Testis (tissue), 5 donors: ENCODE measurements around the gene MATN1. TPM values are rescaled to one million over a fixed set of nuclear protein-coding genes. Genes with fewer than 3 reads are reported as not detected.

Experiments
- DNase-seq: peaks from one replicate; pipeline ENCODE4 v3.0.0-alpha.2; 2019
- H3K27ac ChIP-seq, 2 donors: fragments of 200-600 bp; sonication (generic); one replicate each; pipeline ENCODE4 v1.5.1; 2019
- H3K27me3 ChIP-seq: fragments of 200-600 bp; sonication (generic); one replicate; pipeline ENCODE4 v1.5.1; 2019
- H3K36me3 ChIP-seq: fragments of 200-600 bp; sonication (generic); one replicate; pipeline ENCODE4 v1.5.1; 2017; ENCODE audit warnings: low read depth; ENCODE audit errors: missing control alignments
- H3K4me1 ChIP-seq: fragments of 200-600 bp; sonication (generic); one replicate; pipeline ENCODE4 v1.5.1; 2019
- H3K4me3 ChIP-seq, 2 donors: fragments of 200-600 bp; sonication (generic); one replicate each; pipeline ENCODE4 v1.5.1; 2017 to 2019
- H3K9me3 ChIP-seq: fragments of 200-600 bp; sonication (generic); one replicate; pipeline ENCODE4 v1.5.1; 2017
- POLR2A ChIP-seq: fragments of 450-650 bp; IDR thresholded peaks from one replicate; pipeline ENCODE4 v1.6.1; 2017; ENCODE audit warnings: antibody characterized with exemption, mild to moderate bottlenecking, moderate library complexity
- WGBS, 2 donors: methylation state at CpG; one replicate each; pipeline ENCODE4 v1.1.5; 2018; 5-methylcytosine and 5-hydroxymethylcytosine counted together
- intact Hi-C: fragments of 100-400 bp; cut with DNase I; formaldehyde crosslinking; loops from one replicate; pipeline ENCODE4 v1.15.1; 2023; ENCODE audit warnings: low total_unique reads
- long read RNA-seq, 2 donors: transcript quantifications; one replicate each; lab custom pipeline, GENCODE V29; 2026
- polyA plus RNA-seq: library from polyadenylated mRNA; stranded (reverse); fragments of 350-450 nt; fragmentation: Illumina TruSeq; extraction: RNeasy Lipid Tissue Mini Kit (QIAGEN cat#74804); gene quantifications from one replicate; pipeline ENCODE4 v1.2.3, GENCODE V29; 2014; ENCODE audit warnings: low read depth, low replicate concordance; ENCODE audit not compliant: insufficient read depth
- total RNA-seq, 2 donors: library from RNA; depleted of rRNA; stranded (reverse); fragments of >200 nt; gene quantifications; one replicate each; pipeline ENCODE4 v1.2.3, GENCODE V29; 2016
- TF ChIP-seq, protein P1 (sequence below), 3 experiments: fragments of 450-650 bp in 2 of 3; fragments of 200-600 bp in 1 of 3; sonication (generic) in 1 of 3; IDR thresholded peaks; one replicate each; pipeline ENCODE4 v1.5.1; 2016 to 2019; ENCODE audit warnings: antibody characterized with exemption in 3 of 3, mild to moderate bottlenecking in 2 of 3, moderate library complexity in 1 of 3

The MATN1 gene, protein sequence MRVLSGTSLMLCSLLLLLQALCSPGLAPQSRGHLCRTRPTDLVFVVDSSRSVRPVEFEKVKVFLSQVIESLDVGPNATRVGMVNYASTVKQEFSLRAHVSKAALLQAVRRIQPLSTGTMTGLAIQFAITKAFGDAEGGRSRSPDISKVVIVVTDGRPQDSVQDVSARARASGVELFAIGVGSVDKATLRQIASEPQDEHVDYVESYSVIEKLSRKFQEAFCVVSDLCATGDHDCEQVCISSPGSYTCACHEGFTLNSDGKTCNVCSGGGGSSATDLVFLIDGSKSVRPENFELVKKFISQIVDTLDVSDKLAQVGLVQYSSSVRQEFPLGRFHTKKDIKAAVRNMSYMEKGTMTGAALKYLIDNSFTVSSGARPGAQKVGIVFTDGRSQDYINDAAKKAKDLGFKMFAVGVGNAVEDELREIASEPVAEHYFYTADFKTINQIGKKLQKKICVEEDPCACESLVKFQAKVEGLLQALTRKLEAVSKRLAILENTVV
- under 1 TPM; 0.55 to 0.62 TPM for total RNA-seq
- 0.32 TPM for polyA plus RNA-seq
- long read RNA-seq, donor 1 = 0 reads
- long read RNA-seq, donor 2 = 0 reads

DNA sequence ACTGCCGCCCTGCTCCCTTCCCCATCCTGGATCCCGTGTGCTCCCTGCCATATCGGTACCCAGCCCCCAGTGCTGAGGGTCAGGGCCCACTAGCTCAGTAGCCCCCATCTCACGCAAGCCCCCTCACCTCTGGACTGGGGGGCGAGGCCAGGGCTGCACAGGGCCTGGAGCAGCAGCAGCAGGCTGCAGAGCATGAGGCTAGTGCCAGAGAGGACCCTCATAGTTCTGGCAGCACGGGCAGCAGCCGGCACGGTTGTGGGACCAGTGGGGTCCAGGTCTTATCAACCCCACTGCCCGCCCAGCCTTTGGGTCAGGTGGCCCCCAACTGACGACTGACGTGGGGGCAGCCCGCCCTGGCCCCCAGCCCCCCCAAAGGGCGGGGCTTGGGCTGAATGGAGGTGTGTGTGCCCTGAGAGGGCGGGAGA is at the start of gene MATN1:
TSS of gene MATN1 (minus strand) at position 255 of the 425 bp plus-strand sequence. CDS start at position 221, 34 bp downstream.
- Histone ChIP-seq H3K9me3 (no peaks in the 10 kb centered on the region), H3K4me3 (no peak within 1 kb of the TSS), H3K4me1 (peaks cover 9% of the 10 kb centered on the region), H3K36me3 (no peaks in the 10 kb centered on the region), H3K27me3 (no peaks in the 10 kb centered on the region), H3K27ac (no peak within 1 kb of the TSS)
- TF ChIP-seq POLR2A = no peak
- TF ChIP-seq, protein P1, sequence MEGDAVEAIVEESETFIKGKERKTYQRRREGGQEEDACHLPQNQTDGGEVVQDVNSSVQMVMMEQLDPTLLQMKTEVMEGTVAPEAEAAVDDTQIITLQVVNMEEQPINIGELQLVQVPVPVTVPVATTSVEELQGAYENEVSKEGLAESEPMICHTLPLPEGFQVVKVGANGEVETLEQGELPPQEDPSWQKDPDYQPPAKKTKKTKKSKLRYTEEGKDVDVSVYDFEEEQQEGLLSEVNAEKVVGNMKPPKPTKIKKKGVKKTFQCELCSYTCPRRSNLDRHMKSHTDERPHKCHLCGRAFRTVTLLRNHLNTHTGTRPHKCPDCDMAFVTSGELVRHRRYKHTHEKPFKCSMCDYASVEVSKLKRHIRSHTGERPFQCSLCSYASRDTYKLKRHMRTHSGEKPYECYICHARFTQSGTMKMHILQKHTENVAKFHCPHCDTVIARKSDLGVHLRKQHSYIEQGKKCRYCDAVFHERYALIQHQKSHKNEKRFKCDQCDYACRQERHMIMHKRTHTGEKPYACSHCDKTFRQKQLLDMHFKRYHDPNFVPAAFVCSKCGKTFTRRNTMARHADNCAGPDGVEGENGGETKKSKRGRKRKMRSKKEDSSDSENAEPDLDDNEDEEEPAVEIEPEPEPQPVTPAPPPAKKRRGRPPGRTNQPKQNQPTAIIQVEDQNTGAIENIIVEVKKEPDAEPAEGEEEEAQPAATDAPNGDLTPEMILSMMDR (IDR thresholded peaks at IDR 0.05) = no peak
- 88 to 91% methylated on average over 5 to 14 of the region's 14 CpGs for WGBS, 2 donors
- DNase-seq = no peak
- intact Hi-C loops = loop anchor here (5.0 to 10.0 kb wide), 2 partner anchors 54 to 191 kb away; no protein-coding TSS in a partner anchor

DNA sequence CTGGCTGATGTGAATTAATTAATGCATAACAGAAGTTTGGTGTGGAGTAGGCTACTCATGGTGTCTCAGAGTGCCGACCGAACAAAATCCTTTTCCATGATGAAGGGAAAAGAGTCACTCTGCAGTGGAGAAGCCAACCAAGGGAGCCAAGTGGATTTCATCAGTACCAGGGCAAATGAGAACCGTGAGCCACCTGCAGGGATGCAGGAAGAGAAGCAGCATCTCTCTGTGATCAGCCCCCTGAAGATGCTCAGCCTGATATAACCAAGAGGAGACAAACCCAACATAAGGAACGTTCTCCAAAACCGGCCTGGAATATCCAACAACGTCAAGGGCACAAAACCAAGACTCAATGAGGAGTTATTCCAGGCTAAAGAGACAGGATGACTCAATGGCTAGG is 47.6 kb upstream of the MATN1 start:
- TF ChIP-seq, protein P1 (IDR thresholded peaks at IDR 0.05) = no peak
- no peak for TF ChIP-seq POLR2A
- 86 to 93% methylated on average over 6 of the region's 6 CpGs for WGBS, 2 donors

DNA sequence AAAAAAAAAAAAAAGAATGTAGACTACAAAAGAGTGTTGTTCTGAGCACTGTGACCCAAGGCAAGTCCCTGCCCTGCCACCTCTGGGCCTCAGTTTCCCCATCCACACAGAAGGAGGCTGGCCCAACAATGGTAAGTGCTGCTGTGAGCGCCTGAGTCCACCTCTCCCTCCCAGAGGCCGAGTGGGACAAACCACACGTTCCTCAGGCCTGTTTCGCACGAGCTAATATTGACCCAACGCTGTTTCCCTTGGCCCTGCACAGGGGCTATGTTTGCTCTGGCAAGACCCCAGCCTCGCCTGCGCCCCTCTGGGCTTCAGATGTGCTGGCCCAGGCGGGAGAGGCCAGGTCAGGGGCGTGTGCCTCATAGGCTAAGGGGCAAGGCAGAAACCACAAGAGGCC is 46.8 kb upstream of the MATN1 start:
- H3K27ac ChIP-seq = no peak overlapping the region
- DNase-seq = no peak
- no peaks in the 10 kb centered on the region for H3K27me3 ChIP-seq
- 68 to 77% methylated on average over 10 of the region's 10 CpGs for WGBS, 2 donors
- H3K36me3 ChIP-seq = no peaks in the 10 kb centered on the region
- H3K9me3 ChIP-seq = no peaks in the 10 kb centered on the region
- H3K4me1 ChIP-seq = no peaks in the 10 kb centered on the region
- TF ChIP-seq, protein P1 (IDR thresholded peaks at IDR 0.05) = no peak
- no peak for TF ChIP-seq POLR2A
- intact Hi-C loops = no loop called here
- H3K4me3 ChIP-seq = no peak overlapping the region

More for the DNA sequence above, 47.6 kb upstream of the MATN1 start:
- no peak overlapping the region for H3K27ac ChIP-seq
- H3K4me1 ChIP-seq = no peaks in the 10 kb centered on the region
- DNase-seq = no peak
- intact Hi-C loops = no loop called here
- H3K36me3 ChIP-seq = no peaks in the 10 kb centered on the region
- no peak overlapping the region for H3K4me3 ChIP-seq
- no peaks in the 10 kb centered on the region for H3K9me3 ChIP-seq
- H3K27me3 ChIP-seq = no peaks in the 10 kb centered on the region

DNA sequence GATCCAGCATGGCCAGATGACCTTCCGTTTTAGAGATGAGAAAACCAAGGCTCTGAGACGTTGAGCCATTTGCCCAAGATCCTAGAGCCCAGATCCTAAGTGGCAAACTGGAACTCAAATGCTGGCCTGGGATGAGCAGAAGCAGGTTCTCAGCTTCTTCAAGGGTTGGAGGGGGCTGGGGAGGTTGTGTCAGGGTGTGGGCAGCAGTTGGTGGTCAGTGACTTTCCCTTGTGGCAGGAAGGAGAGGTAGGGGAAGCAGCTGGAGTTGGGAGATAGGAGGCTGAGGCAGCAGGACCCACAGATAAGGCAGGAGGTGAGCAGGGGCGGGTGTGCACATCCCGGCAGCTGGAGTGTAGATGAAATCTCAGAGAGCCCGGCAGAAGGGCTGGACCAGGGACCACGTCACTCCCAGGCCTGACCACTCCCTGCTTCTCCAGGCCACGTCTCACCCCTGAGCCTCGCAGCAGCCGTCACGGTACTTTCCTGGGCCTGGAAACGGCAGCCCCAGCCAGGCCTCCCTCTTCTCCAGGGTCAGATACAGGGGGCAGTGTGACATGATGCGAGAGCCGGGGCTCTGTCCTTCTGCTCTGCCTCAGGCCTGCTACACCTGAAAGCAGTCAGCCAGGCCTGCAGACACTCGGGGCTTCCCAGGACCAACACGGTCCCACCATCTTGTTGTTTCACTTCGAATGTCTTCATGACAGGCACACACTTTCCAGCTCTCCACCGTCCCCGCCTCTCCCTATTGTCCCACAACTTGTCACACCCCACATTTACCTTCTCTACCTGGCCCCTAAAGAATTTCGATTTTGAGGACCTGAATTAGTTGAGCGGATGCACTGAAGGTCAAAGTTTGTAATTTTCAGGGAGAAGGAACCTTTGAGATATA is 45.7 kb upstream of the MATN1 start:
- DNase-seq = no peak
- intact Hi-C loops = no loop called here
- 87 to 88% methylated on average over 19 to 20 of the region's 20 CpGs for WGBS, 2 donors

More for the DNA sequence above, 45.7 kb upstream of the MATN1 start:
- no peaks in the 10 kb centered on the region for H3K9me3 ChIP-seq
- no peaks in the 10 kb centered on the region for H3K36me3 ChIP-seq
- no peak overlapping the region for H3K4me3 ChIP-seq
- no peaks in the 10 kb centered on the region for H3K4me1 ChIP-seq
- no peaks in the 10 kb centered on the region for H3K27me3 ChIP-seq
- TF ChIP-seq POLR2A = no peak
- TF ChIP-seq, protein P1 (IDR thresholded peaks at IDR 0.05) = no peak
- H3K27ac ChIP-seq = no peak overlapping the region
